GM23338 (cell line): Measurements from ENCODE around the gene EFCAB9.

ENCODE experiments used
- CREB1 ChIP-seq: fragments of 250-450 bp; sonication (Bioruptor Pico); IDR thresholded peaks from 2 replicates; pipeline ENCODE4 v1.5.0; 2020; ENCODE audit warnings: low read depth, mild to moderate bottlenecking, moderate library complexity
- EZH2 ChIP-seq: fragments of 200-600 bp; sonication (generic); IDR thresholded peaks from one replicate; pipeline ENCODE4 v1.8.0; 2017; ENCODE audit warnings: antibody characterized with exemption, mild to moderate bottlenecking, low read depth; ENCODE audit not compliant: unreplicated experiment
- EZH2phosphoT487 ChIP-seq: fragments of 200-600 bp; sonication (generic); IDR thresholded peaks from one replicate; pipeline ENCODE4 v1.8.1; 2018; ENCODE audit warnings: antibody characterized with exemption; ENCODE audit not compliant: unreplicated experiment
- JUNB ChIP-seq: IDR thresholded peaks from one replicate; pipeline ENCODE4 v1.6.1; 2016; ENCODE audit warnings: antibody characterized with exemption; ENCODE audit not compliant: unreplicated experiment
- NANOG ChIP-seq: IDR thresholded peaks from 2 replicates; pipeline ENCODE4 v1.6.1; 2016; ENCODE audit warnings: antibody characterized with exemption, borderline replicate concordance
- POLR2AphosphoS5 ChIP-seq: IDR thresholded peaks from 2 replicates; pipeline ENCODE4 v1.6.1; 2016; ENCODE audit warnings: antibody characterized with exemption, low read depth
- REST ChIP-seq: IDR thresholded peaks from one replicate; pipeline ENCODE4 v1.6.1; 2018; ENCODE audit warnings: antibody characterized with exemption; ENCODE audit not compliant: unreplicated experiment
- STAT1 ChIP-seq: IDR thresholded peaks from one replicate; pipeline ENCODE4 v1.6.1; 2016; ENCODE audit warnings: antibody characterized with exemption; ENCODE audit not compliant: unreplicated experiment
- ZNF114 ChIP-seq: fragments of 250-450 bp; sonication (Bioruptor Pico); IDR thresholded peaks from 2 replicates; pipeline ENCODE4 v1.5.0; 2020; ENCODE audit warnings: mild to moderate bottlenecking, moderate library complexity
- TF ChIP-seq, protein P1 (sequence below), 2 experiments: fragments of 200-600 bp in 1 of 2; sonication (generic) in 1 of 2; conservative IDR thresholded peaks; 2 replicates each; pipeline versions ENCODE4 v1.5.1 to v1.6.1; 2016 to 2017; ENCODE audit warnings: antibody characterized with exemption in 2 of 2, low read depth in 2 of 2, mild to moderate bottlenecking in 2 of 2, moderate library complexity in 1 of 2
- TF ChIP-seq, protein P2 (sequence below): fragments of 250-450 bp; sonication (Bioruptor Pico); IDR thresholded peaks from 2 replicates; pipeline ENCODE4 v1.5.0; 2020; ENCODE audit warnings: mild to moderate bottlenecking, moderate library complexity

- TF ChIP-seq, protein P1, sequence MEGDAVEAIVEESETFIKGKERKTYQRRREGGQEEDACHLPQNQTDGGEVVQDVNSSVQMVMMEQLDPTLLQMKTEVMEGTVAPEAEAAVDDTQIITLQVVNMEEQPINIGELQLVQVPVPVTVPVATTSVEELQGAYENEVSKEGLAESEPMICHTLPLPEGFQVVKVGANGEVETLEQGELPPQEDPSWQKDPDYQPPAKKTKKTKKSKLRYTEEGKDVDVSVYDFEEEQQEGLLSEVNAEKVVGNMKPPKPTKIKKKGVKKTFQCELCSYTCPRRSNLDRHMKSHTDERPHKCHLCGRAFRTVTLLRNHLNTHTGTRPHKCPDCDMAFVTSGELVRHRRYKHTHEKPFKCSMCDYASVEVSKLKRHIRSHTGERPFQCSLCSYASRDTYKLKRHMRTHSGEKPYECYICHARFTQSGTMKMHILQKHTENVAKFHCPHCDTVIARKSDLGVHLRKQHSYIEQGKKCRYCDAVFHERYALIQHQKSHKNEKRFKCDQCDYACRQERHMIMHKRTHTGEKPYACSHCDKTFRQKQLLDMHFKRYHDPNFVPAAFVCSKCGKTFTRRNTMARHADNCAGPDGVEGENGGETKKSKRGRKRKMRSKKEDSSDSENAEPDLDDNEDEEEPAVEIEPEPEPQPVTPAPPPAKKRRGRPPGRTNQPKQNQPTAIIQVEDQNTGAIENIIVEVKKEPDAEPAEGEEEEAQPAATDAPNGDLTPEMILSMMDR (conservative IDR thresholded peaks at IDR 0.05; ENCODE audit: low read depth in 2 of 2), result no peak
- no peak for TF ChIP-seq EZH2
- TF ChIP-seq POLR2AphosphoS5, result no peak
- TF ChIP-seq JUNB, result no peak
- TF ChIP-seq EZH2phosphoT487, result no peak
- no peak for TF ChIP-seq CREB1 (CRISPR knock-in tag)
- no peak for TF ChIP-seq REST
- no peak for TF ChIP-seq NANOG
- TF ChIP-seq ZNF114 (CRISPR knock-in tag), result no peak
- TF ChIP-seq, protein P2, sequence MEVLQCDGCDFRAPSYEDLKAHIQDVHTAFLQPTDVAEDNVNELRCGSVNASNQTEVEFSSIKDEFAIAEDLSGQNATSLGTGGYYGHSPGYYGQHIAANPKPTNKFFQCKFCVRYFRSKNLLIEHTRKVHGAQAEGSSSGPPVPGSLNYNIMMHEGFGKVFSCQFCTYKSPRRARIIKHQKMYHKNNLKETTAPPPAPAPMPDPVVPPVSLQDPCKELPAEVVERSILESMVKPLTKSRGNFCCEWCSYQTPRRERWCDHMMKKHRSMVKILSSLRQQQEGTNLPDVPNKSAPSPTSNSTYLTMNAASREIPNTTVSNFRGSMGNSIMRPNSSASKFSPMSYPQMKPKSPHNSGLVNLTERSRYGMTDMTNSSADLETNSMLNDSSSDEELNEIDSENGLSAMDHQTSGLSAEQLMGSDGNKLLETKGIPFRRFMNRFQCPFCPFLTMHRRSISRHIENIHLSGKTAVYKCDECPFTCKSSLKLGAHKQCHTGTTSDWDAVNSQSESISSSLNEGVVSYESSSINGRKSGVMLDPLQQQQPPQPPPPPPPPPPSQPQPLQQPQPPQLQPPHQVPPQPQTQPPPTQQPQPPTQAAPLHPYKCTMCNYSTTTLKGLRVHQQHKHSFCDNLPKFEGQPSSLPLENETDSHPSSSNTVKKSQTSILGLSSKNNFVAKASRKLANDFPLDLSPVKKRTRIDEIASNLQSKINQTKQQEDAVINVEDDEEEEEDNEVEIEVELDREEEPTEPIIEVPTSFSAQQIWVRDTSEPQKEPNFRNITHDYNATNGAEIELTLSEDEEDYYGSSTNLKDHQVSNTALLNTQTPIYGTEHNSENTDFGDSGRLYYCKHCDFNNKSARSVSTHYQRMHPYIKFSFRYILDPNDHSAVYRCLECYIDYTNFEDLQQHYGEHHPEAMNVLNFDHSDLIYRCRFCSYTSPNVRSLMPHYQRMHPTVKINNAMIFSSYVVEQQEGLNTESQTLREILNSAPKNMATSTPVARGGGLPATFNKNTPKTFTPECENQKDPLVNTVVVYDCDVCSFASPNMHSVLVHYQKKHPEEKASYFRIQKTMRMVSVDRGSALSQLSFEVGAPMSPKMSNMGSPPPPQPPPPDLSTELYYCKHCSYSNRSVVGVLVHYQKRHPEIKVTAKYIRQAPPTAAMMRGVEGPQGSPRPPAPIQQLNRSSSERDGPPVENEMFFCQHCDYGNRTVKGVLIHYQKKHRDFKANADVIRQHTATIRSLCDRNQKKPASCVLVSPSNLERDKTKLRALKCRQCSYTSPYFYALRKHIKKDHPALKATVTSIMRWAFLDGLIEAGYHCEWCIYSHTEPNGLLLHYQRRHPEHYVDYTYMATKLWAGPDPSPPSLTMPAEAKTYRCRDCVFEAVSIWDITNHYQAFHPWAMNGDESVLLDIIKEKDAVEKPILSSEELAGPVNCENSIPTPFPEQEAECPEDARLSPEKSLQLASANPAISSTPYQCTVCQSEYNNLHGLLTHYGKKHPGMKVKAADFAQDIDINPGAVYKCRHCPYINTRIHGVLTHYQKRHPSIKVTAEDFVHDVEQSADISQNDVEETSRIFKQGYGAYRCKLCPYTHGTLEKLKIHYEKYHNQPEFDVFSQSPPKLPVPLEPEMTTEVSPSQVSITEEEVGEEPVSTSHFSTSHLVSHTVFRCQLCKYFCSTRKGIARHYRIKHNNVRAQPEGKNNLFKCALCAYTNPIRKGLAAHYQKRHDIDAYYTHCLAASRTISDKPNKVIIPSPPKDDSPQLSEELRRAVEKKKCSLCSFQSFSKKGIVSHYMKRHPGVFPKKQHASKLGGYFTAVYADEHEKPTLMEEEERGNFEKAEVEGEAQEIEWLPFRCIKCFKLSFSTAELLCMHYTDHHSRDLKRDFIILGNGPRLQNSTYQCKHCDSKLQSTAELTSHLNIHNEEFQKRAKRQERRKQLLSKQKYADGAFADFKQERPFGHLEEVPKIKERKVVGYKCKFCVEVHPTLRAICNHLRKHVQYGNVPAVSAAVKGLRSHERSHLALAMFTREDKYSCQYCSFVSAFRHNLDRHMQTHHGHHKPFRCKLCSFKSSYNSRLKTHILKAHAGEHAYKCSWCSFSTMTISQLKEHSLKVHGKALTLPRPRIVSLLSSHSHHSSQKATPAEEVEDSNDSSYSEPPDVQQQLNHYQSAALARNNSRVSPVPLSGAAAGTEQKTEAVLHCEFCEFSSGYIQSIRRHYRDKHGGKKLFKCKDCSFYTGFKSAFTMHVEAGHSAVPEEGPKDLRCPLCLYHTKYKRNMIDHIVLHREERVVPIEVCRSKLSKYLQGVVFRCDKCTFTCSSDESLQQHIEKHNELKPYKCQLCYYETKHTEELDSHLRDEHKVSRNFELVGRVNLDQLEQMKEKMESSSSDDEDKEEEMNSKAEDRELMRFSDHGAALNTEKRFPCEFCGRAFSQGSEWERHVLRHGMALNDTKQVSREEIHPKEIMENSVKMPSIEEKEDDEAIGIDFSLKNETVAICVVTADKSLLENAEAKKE (CRISPR knock-in tag), result no peak
- no peak for TF ChIP-seq STAT1
These were observed 20.9 kb upstream of the EFCAB9 start for GRCh38 chr5:172172912-172173563.
